ENCODE data around the gene GOLGA7B.

GOLGA7B gene

DNA sequence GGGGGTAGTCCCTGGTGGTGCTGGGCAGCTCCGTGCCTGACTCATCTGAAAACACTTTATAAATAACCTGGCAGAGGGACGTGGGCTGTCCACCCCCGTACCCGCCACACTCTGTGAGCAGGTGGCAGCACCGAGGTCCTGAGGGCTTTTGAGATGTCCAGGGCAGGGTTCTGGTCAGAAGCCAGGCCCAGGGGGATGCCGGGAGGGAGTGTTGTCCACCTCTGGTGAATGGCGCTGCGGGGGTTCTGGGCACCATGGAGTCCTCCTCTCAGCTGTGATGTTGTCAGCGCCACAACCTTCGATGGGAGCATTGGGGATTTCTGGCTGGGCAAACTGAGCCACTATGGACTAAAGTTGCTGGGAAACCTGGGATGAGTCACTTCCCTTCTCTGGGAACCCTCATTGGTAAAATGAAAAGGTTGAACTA lies 27.4 kb upstream of the GOLGA7B start:
- no peak overlapping the region for H3K27ac ChIP-seq (replicated peaks)
- H3K27me3 ChIP-seq (ENCODE audit: insufficient read depth, poor library complexity, severe bottlenecking), result no peaks in the 10 kb centered on the region
- no peak for DNase-seq (ENCODE audit: low read depth in 1 of 2, low spot score in 1 of 2)
- H3K4me3 ChIP-seq (replicated peaks; ENCODE audit: insufficient read depth, low read length), result no peak overlapping the region
- TF ChIP-seq GABPA (IDR thresholded peaks at IDR 0.05; ENCODE audit: low read depth), result no peak
- TF ChIP-seq, protein P1, sequence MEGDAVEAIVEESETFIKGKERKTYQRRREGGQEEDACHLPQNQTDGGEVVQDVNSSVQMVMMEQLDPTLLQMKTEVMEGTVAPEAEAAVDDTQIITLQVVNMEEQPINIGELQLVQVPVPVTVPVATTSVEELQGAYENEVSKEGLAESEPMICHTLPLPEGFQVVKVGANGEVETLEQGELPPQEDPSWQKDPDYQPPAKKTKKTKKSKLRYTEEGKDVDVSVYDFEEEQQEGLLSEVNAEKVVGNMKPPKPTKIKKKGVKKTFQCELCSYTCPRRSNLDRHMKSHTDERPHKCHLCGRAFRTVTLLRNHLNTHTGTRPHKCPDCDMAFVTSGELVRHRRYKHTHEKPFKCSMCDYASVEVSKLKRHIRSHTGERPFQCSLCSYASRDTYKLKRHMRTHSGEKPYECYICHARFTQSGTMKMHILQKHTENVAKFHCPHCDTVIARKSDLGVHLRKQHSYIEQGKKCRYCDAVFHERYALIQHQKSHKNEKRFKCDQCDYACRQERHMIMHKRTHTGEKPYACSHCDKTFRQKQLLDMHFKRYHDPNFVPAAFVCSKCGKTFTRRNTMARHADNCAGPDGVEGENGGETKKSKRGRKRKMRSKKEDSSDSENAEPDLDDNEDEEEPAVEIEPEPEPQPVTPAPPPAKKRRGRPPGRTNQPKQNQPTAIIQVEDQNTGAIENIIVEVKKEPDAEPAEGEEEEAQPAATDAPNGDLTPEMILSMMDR (IDR thresholded peaks at IDR 0.05; ENCODE audit: insufficient read depth, low read length), result no peak
- TF ChIP-seq SPI1 (IDR thresholded peaks at IDR 0.05; ENCODE audit: borderline replicate concordance, low read depth), result no peak
- no peak for TF ChIP-seq POLR2AphosphoS5 (IDR thresholded peaks at IDR 0.05; ENCODE audit: low read depth)
- TF ChIP-seq, protein P2, sequence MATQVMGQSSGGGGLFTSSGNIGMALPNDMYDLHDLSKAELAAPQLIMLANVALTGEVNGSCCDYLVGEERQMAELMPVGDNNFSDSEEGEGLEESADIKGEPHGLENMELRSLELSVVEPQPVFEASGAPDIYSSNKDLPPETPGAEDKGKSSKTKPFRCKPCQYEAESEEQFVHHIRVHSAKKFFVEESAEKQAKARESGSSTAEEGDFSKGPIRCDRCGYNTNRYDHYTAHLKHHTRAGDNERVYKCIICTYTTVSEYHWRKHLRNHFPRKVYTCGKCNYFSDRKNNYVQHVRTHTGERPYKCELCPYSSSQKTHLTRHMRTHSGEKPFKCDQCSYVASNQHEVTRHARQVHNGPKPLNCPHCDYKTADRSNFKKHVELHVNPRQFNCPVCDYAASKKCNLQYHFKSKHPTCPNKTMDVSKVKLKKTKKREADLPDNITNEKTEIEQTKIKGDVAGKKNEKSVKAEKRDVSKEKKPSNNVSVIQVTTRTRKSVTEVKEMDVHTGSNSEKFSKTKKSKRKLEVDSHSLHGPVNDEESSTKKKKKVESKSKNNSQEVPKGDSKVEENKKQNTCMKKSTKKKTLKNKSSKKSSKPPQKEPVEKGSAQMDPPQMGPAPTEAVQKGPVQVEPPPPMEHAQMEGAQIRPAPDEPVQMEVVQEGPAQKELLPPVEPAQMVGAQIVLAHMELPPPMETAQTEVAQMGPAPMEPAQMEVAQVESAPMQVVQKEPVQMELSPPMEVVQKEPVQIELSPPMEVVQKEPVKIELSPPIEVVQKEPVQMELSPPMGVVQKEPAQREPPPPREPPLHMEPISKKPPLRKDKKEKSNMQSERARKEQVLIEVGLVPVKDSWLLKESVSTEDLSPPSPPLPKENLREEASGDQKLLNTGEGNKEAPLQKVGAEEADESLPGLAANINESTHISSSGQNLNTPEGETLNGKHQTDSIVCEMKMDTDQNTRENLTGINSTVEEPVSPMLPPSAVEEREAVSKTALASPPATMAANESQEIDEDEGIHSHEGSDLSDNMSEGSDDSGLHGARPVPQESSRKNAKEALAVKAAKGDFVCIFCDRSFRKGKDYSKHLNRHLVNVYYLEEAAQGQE (IDR thresholded peaks at IDR 0.05; ENCODE audit: insufficient replicate concordance, low read depth), result no peak

- Histone ChIP-seq H3K4me3 (replicated peaks; ENCODE audit: insufficient read depth, low read length) (no peak overlapping the region), H3K27me3 (ENCODE audit: insufficient read depth, poor library complexity, severe bottlenecking) (no peaks in the 10 kb centered on the region), H3K27ac (replicated peaks) (no peak overlapping the region)
- DNase-seq (ENCODE audit: low read depth in 1 of 2, low spot score in 1 of 2), result no peak
- TF ChIP-seq, protein P1 (IDR thresholded peaks at IDR 0.05; ENCODE audit: insufficient read depth, low read length), result no peak
These were observed 25.9 kb upstream of the GOLGA7B start for GRCh38 chr10:97823734-97824133.

DNA sequence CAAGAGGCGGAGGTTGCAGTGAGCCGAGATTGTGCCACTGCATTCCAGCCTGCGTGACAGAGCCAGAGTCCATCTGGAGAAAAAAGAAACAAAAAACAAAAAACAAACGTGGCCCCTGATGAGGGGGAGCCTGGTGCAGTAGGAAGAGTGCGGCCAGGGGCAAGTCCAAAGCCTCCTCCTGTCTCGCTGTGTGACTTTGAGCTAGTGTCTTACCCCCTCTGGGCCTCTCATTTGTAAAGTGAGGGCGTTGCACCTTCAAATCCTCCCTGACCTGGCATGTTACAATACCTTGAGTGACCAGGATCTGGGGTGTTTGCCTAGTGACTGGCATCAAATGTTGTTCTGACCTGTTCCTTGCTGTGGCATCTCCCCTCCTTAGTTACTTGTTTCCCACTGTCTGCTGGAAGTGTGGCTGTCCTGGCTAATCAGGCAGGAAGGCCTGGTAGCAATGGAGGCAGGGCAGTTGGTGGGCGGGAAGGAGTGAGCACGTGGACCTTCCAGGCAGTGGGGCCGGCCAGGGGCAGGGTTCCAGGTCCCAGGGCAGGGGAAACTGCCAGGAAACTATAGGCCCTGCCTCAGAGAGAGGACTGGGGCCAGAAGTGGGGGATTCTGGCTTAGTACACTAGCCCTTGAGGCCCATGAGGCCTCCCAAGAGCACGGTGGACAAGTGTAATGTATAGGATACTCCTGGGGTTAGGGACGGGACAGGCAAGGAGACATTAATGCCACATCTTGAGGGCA lies 24.5 kb upstream of the GOLGA7B start:
- H3K4me3 ChIP-seq (replicated peaks; ENCODE audit: insufficient read depth, low read length), result no peak overlapping the region
- no peak overlapping the region for H3K27ac ChIP-seq (replicated peaks)
- no peaks in the 10 kb centered on the region for H3K27me3 ChIP-seq (ENCODE audit: insufficient read depth, poor library complexity, severe bottlenecking)
- TF ChIP-seq SPI1 (IDR thresholded peaks at IDR 0.05; ENCODE audit: borderline replicate concordance, low read depth) (no peak), POLR2AphosphoS5 (IDR thresholded peaks at IDR 0.05; ENCODE audit: low read depth) (no peak), GABPA (IDR thresholded peaks at IDR 0.05; ENCODE audit: low read depth) (no peak)
- TF ChIP-seq, protein P1 (IDR thresholded peaks at IDR 0.05; ENCODE audit: insufficient read depth, low read length), result no peak
- TF ChIP-seq, protein P2 (IDR thresholded peaks at IDR 0.05; ENCODE audit: insufficient replicate concordance, low read depth), result no peak
- no peak for DNase-seq (ENCODE audit: low read depth in 1 of 2, low spot score in 1 of 2)

DNA sequence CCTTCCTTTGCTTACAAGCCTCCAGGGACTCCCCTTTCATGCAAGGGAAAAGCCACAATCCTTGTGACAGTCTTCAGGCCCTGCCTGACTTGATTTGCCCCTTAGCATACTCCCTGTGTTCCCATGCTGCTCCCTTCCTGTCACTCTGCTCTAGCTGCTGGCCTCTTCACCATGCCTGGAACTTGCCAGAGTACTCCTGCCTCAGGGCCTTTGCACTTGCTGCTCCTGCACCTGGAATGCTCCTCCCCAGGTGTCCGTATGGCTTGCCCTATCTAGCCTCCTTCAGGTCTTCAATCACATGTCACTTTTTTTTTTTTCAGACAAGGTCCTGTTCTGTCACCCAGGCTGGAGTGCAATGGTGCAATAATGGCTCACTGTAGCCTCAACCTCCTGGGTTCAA lies 22.8 kb upstream of the GOLGA7B start:
- no peak overlapping the region for H3K4me3 ChIP-seq (replicated peaks; ENCODE audit: insufficient read depth, low read length)
- TF ChIP-seq, protein P1 (IDR thresholded peaks at IDR 0.05; ENCODE audit: insufficient read depth, low read length), result no peak
- TF ChIP-seq SPI1 (IDR thresholded peaks at IDR 0.05; ENCODE audit: borderline replicate concordance, low read depth) (no peak), GABPA (IDR thresholded peaks at IDR 0.05; ENCODE audit: low read depth) (no peak), POLR2AphosphoS5 (IDR thresholded peaks at IDR 0.05; ENCODE audit: low read depth) (no peak)
- TF ChIP-seq, protein P2 (IDR thresholded peaks at IDR 0.05; ENCODE audit: insufficient replicate concordance, low read depth), result no peak
- peaks cover 2% of the 10 kb centered on the region for H3K27me3 ChIP-seq (ENCODE audit: insufficient read depth, poor library complexity, severe bottlenecking)
- H3K27ac ChIP-seq (replicated peaks), result no peak overlapping the region
- no peak for DNase-seq (ENCODE audit: low read depth in 1 of 2, low spot score in 1 of 2)

Measured in HL-60 (cell line).